ENCODE data around the gene PTPN13.

The PTPN13 gene

GRCh38 chr4:86846921-86847320, 252.8 kb downstream of the PTPN13 start:
- H3K27ac ChIP-seq: no peak overlapping the region
- no peak for TF ChIP-seq CTCF (conservative IDR thresholded peaks at IDR 0.05)

- no peak for TF ChIP-seq CTCF (conservative IDR thresholded peaks at IDR 0.05)
- H3K27ac ChIP-seq: no peak overlapping the region
Observed at GRCh38 chr4:86847571-86847970, 253.5 kb downstream of the PTPN13 start.

GRCh38 chr4:86848136-86848535, 254.0 kb downstream of the PTPN13 start:
- H3K27ac ChIP-seq: no peak overlapping the region
- no peak for TF ChIP-seq CTCF (conservative IDR thresholded peaks at IDR 0.05)

GRCh38 chr4:86848732-86849619, 254.9 kb downstream of the PTPN13 start, which contains the start of gene SLC10A6:
Gene SLC10A6, minus strand, starts transcription at chr4:86849384. Its CDS starts 269 bp downstream, at chr4:86849115.
- TF ChIP-seq CTCF (conservative IDR thresholded peaks at IDR 0.05): no peak
- no peak within 1 kb of the TSS for H3K27ac ChIP-seq

- H3K27ac ChIP-seq: no peak overlapping the region
- no peak for TF ChIP-seq CTCF (conservative IDR thresholded peaks at IDR 0.05)
Observed at GRCh38 chr4:86853209-86853608, 259.1 kb downstream of the PTPN13 start.

- TF ChIP-seq CTCF (conservative IDR thresholded peaks at IDR 0.05): peak; percentile 39; the same call in 1 of the 2 replicates
- peak overlapping the region; percentile 73 for H3K27ac ChIP-seq
Observed at GRCh38 chr4:86855572-86855971, 261.5 kb downstream of the PTPN13 start.

- H3K27ac ChIP-seq: peak overlapping the region; percentile 73
- no peak for TF ChIP-seq CTCF (conservative IDR thresholded peaks at IDR 0.05)
Observed at GRCh38 chr4:86856896-86857295, 262.8 kb downstream of the PTPN13 start.

Data from VCaP (cell line).